GM12878 (cell line): ENCODE results near the gene ZMIZ1. TPM values are rescaled to one million over a fixed set of nuclear protein-coding genes. Genes with fewer than 3 reads are reported as not detected.

Source experiments
- ATAC-seq: fragments of 200-7000 bp; cut with Tn5 transposase; 3 replicates; pipeline ENCODE4 v1.9.1; 2020; ENCODE audit warnings: mild to moderate bottlenecking, moderate library complexity
- BruUV-seq: library from RNA; stranded (reverse); fragments of 400-500 nt; replicated peaks from 2 replicates; lab custom pipeline; 2021; lab: Mats Ljungman, UMichigan
- CTCF ChIA-PET: fragments of 300-600 bp; sonication (Branson Sonifier 250); formaldehyde crosslinking; extraction: SDS; loops from one replicate; lab custom pipeline; 2021; ENCODE audit warnings: inconsistent platforms; lab: Yijun Ruan, JAX
- POLR2A ChIA-PET: fragments of 350-600 bp; formaldehyde crosslinking; extraction: SDS; loops from one replicate; lab custom pipeline; 2021; ENCODE audit warnings: inconsistent platforms; lab: Charles Lee
- RAD21 ChIA-PET: fragments of 300-600 bp; sonication (Branson Sonifier 250); formaldehyde crosslinking; loops from one replicate; lab custom pipeline; 2023; ENCODE audit warnings: antibody characterized with exemption; ENCODE audit not compliant: unreplicated experiment; lab: Charles Lee
- SMC1A ChIA-PET: fragments of 300-600 bp; sonication (Branson Sonifier 250); formaldehyde crosslinking; loops from one replicate; lab custom pipeline; 2023; ENCODE audit not compliant: unreplicated experiment, uncharacterized antibody; lab: Charles Lee
- DNase-seq: peaks from one replicate; pipeline ENCODE4 v3.0.0-alpha.2; 2011; ENCODE audit warnings: low read depth, low spot score
- FAIRE-seq: peaks from 3 replicates; lab custom pipeline; 2011; peaks lifted over from hg19 to GRCh38; lab: Jason Lieb, UNC
- H2AFZ ChIP-seq: 2 replicates; pipeline ENCODE4 v1.6.0; 2011; ENCODE audit warnings: low read depth, low read length, control low read depth; ENCODE audit not compliant: control insufficient read depth
- H3K27ac ChIP-seq: 2 replicates; pipeline ENCODE4 v1.5.1; 2011; ENCODE audit warnings: control low read depth; ENCODE audit not compliant: control insufficient read depth, insufficient read depth
- H3K27me3 ChIP-seq, 2 experiments: replicated peaks in 1 of 2; 2 replicates each; pipeline versions ENCODE4 v1.6.0 to v1.6.1; 2011; ENCODE audit warnings: low read length in 1 of 2; ENCODE audit not compliant: control insufficient read depth in 2 of 2, insufficient read depth in 2 of 2
- H3K36me3 ChIP-seq, 2 experiments: 2 replicates each; pipeline ENCODE4 v1.5.1; 2011; ENCODE audit warnings: low read length in 1 of 2; ENCODE audit not compliant: control insufficient read depth in 2 of 2, insufficient read depth in 2 of 2
- H3K4me1 ChIP-seq: 2 replicates; pipeline ENCODE4 v1.6.1; 2011; ENCODE audit warnings: mild to moderate bottlenecking, low read length, moderate library complexity, mixed read lengths; ENCODE audit not compliant: control insufficient read depth, insufficient read depth
- H3K4me2 ChIP-seq: 2 replicates; pipeline ENCODE4 v1.6.0; 2011; ENCODE audit warnings: control low read depth; ENCODE audit not compliant: control insufficient read depth, insufficient read depth
- H3K4me3 ChIP-seq: fragments of 200-600 bp; sonication (generic); 2 replicates; pipeline ENCODE4 v1.5.1; 2016
- H3K79me2 ChIP-seq: 2 replicates; pipeline ENCODE4 v1.6.0; 2011; ENCODE audit warnings: low read length; ENCODE audit not compliant: control insufficient read depth, insufficient read depth
- H3K9ac ChIP-seq: 2 replicates; pipeline ENCODE4 v1.8.0; 2011; ENCODE audit warnings: low read length, control low read depth, mixed read lengths; ENCODE audit not compliant: control insufficient read depth, insufficient read depth
- H3K9me3 ChIP-seq: replicated peaks from 3 replicates; pipeline ENCODE4 v1.5.1; 2011; ENCODE audit warnings: mild to moderate bottlenecking, low read length; ENCODE audit not compliant: control insufficient read depth, insufficient read depth
- H4K20me1 ChIP-seq: 2 replicates; pipeline ENCODE4 v1.6.0; 2011; ENCODE audit not compliant: control insufficient read depth, insufficient read depth
- ASH2L ChIP-seq: fragments of 300-600, 200-600 bp; sonication (generic); IDR thresholded peaks from 2 replicates; pipeline ENCODE4 v1.6.1; 2017; ENCODE audit warnings: low read depth, mild to moderate bottlenecking, borderline replicate concordance
- ATF2 ChIP-seq: IDR thresholded peaks from 2 replicates; pipeline ENCODE4 v1.6.1; 2012; ENCODE audit warnings: low read length, inconsistent platforms
- ATF7 ChIP-seq: fragments of 450-650 bp; IDR thresholded peaks from 2 replicates; pipeline ENCODE4 v1.6.1; 2016; ENCODE audit warnings: low read depth, mild to moderate bottlenecking
- BRCA1 ChIP-seq: IDR thresholded peaks from 2 replicates; pipeline ENCODE4 v1.6.1; 2011; ENCODE audit warnings: low read depth, low read length, improper control_type of control experiment
- ETV6 ChIP-seq, 2 experiments: fragments of 450-650 bp in 1 of 2; IDR thresholded peaks in 1 of 2; conservative IDR thresholded peaks in 1 of 2; 2 replicates each; pipeline ENCODE4 v1.6.1; 2014; ENCODE audit warnings: antibody characterized with exemption in 1 of 2, borderline replicate concordance in 1 of 2, low read depth in 1 of 2, mild to moderate bottlenecking in 1 of 2, moderate library complexity in 1 of 2
- FOS ChIP-seq: IDR thresholded peaks from 3 replicates; pipeline ENCODE4 v1.6.1; 2011; ENCODE audit warnings: borderline replicate concordance; ENCODE audit not compliant: insufficient read length; ENCODE audit errors: extremely low read depth
- PKNOX1 ChIP-seq: fragments of 450-650 bp; IDR thresholded peaks from 2 replicates; pipeline ENCODE4 v1.6.1; 2016; ENCODE audit warnings: mild to moderate bottlenecking
- RAD51 ChIP-seq: fragments of 450-650 bp; IDR thresholded peaks from 2 replicates; pipeline ENCODE4 v1.6.1; 2016; ENCODE audit warnings: moderate library complexity, mild to moderate bottlenecking, inconsistent platforms
- TAF1 ChIP-seq: IDR thresholded peaks from 2 replicates; pipeline ENCODE4 v1.6.1; 2011; ENCODE audit warnings: mild to moderate bottlenecking, low read depth, low read length, borderline replicate concordance
- WGBS: methylation state at CpG from one replicate; pipeline ENCODE4 v1.1.6; 2016; ENCODE audit warnings: low lambda C conversion rate; ENCODE audit not compliant: insufficient replicate concordance, insufficient coverage; ENCODE audit errors: missing lambda C conversion rate; 5-methylcytosine and 5-hydroxymethylcytosine counted together
- in situ Hi-C: fragments of 300-500 bp; cut with MboI; formaldehyde crosslinking; loops from 9 replicates; pipeline ENCODE4 v1.14.3; 2018; ENCODE audit warnings: mixed read lengths
- intact Hi-C: fragments of 100-400 bp; cut with micrococcal nuclease; formaldehyde crosslinking; loops from one replicate; pipeline ENCODE4 v1.14.2; 2022; ENCODE audit not compliant: unreplicated experiment
- polyA plus RNA-seq, 11 experiments: library from polyadenylated mRNA; depleted of rRNA in 4 of 11; unstranded in 6 of 11; stranded (reverse) in 5 of 11; fragments of >200 nt; fragmentation: Nextera tagmentation in 4 of 11; fragmentation: Illumina TruSeq in 1 of 11; extraction: Ambion mirVana in 4 of 11; extraction: Trizol in 1 of 11; gene quantifications; 1 replicate in 1 of 11; 2 replicates in 10 of 11; pipeline versions ENCODE4 v1.2.1 to v1.2.3, GENCODE V29; 2011 to 2016; ENCODE audit warnings: inconsistent platforms in 2 of 11, missing spikeins in 2 of 11, low read depth in 1 of 11
- total RNA-seq, 4 experiments: library from RNA; depleted of rRNA in 3 of 4; stranded (reverse); fragments of >200 nt in 3 of 4; fragmentation: Illumina TruSeq in 1 of 4; extraction: Trizol in 1 of 4; gene quantifications; 2 replicates each; pipeline versions ENCODE4 v1.2.1 to v1.2.3, GENCODE V29; 2013 to 2021
- TF ChIP-seq, protein P1 (sequence below): fragments of 450-650 bp; IDR thresholded peaks from 2 replicates; pipeline ENCODE4 v1.6.1; 2017; ENCODE audit warnings: mild to moderate bottlenecking, moderate library complexity

ZMIZ1 gene
- total and polyA plus RNA-seq, 10 of the 15 experiments (the other 5 are each of a cell fraction or from before 2014, with no cell fraction given) = 3.1 to 82.3 (median 14.9) TPM

- FAIRE-seq (no peak), ATAC-seq (no peak), DNase-seq (no peak)
- no peaks in the 10 kb centered on the region for H3K9me3 ChIP-seq
- in situ Hi-C loops (no loop called here), intact Hi-C loops (no loop called here)
- no peaks in the 10 kb centered on the region for H3K36me3 ChIP-seq
- H3K4me3 ChIP-seq = no peak overlapping the region
- H4K20me1 ChIP-seq = no peaks in the 10 kb centered on the region
- peaks cover 30% of the 10 kb centered on the region for H3K4me1 ChIP-seq
- no peak for TF ChIP-seq ASH2L
- TF ChIP-seq PKNOX1 = no peak
- no peak for TF ChIP-seq BRCA1
- no peak for TF ChIP-seq ATF2
- no peak for TF ChIP-seq TAF1
- TF ChIP-seq ATF7 = no peak
- TF ChIP-seq RAD51 = no peak
- TF ChIP-seq, protein P1, sequence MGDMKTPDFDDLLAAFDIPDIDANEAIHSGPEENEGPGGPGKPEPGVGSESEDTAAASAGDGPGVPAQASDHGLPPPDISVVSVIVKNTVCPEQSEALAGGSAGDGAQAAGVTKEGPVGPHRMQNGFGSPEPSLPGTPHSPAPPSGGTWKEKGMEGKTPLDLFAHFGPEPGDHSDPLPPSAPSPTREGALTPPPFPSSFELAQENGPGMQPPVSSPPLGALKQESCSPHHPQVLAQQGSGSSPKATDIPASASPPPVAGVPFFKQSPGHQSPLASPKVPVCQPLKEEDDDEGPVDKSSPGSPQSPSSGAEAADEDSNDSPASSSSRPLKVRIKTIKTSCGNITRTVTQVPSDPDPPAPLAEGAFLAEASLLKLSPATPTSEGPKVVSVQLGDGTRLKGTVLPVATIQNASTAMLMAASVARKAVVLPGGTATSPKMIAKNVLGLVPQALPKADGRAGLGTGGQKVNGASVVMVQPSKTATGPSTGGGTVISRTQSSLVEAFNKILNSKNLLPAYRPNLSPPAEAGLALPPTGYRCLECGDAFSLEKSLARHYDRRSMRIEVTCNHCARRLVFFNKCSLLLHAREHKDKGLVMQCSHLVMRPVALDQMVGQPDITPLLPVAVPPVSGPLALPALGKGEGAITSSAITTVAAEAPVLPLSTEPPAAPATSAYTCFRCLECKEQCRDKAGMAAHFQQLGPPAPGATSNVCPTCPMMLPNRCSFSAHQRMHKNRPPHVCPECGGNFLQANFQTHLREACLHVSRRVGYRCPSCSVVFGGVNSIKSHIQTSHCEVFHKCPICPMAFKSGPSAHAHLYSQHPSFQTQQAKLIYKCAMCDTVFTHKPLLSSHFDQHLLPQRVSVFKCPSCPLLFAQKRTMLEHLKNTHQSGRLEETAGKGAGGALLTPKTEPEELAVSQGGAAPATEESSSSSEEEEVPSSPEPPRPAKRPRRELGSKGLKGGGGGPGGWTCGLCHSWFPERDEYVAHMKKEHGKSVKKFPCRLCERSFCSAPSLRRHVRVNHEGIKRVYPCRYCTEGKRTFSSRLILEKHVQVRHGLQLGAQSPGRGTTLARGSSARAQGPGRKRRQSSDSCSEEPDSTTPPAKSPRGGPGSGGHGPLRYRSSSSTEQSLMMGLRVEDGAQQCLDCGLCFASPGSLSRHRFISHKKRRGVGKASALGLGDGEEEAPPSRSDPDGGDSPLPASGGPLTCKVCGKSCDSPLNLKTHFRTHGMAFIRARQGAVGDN = no peak
- no peak for TF ChIP-seq ETV6 (conservative IDR thresholded peaks at IDR 0.05 in 1 of 2, IDR thresholded peaks at IDR 0.05 in 1 of 2; ENCODE audit: borderline replicate concordance in 1 of 2, low read depth in 1 of 2)
- no peak for TF ChIP-seq FOS
- no peak overlapping the region for H3K4me2 ChIP-seq
- SMC1A ChIA-PET = no interaction called here
- BruUV-seq = no TSS peak
- 38% methylated on average over 9 of the region's 9 CpGs for WGBS
- H3K9ac ChIP-seq = no peak overlapping the region
- RAD21 ChIA-PET = interaction anchor here (1.5 kb wide), 1 partner anchor 82 kb away, joined by 5 read pairs; no protein-coding TSS in a partner anchor
- POLR2A ChIA-PET = no interaction called here
- H2AFZ ChIP-seq = no peak overlapping the region
- H3K79me2 ChIP-seq = no peaks in the 10 kb centered on the region
- H3K27ac ChIP-seq = no peak overlapping the region
- CTCF ChIA-PET = interaction anchor here (1.2 to 1.9 kb wide), 2 partner anchors 20 to 82 kb away, joined by 3 to 5 read pairs; no protein-coding TSS in a partner anchor
- no peaks in the 10 kb centered on the region; a peak in 1 of 4 replicates for H3K27me3 ChIP-seq
Measured at GRCh38 chr10:79113827-79114226, 45.1 kb downstream of the ZMIZ1 start.
